Spleen (tissue), 7 donors: Measurements from ENCODE around the gene UGT1A7.

Experiments
- CTCF ChIP-seq, 11 experiments: fragments of 200-600 bp in 7 of 11; fragments of 450-650 bp in 4 of 11; sonication (generic) in 4 of 11; IDR thresholded peaks in 8 of 11; conservative IDR thresholded peaks in 3 of 11; 1 replicate in 7 of 11; 2 replicates in 4 of 11; pipeline versions ENCODE4 v1.4.0 to v1.8.0; 2016 to 2021; ENCODE audit warnings: antibody characterized with exemption in 11 of 11, inconsistent platforms in 4 of 11, mild to moderate bottlenecking in 1 of 11
- POLR2A ChIP-seq, 3 donors: fragments of 450-650 bp; IDR thresholded peaks; one replicate each; pipeline ENCODE4 v1.5.1; 2017; ENCODE audit warnings: antibody characterized with exemption in 3 of 3, mild to moderate bottlenecking in 1 of 3
- POLR2AphosphoS5 ChIP-seq, 3 donors: sonication (generic); formaldehyde crosslinking; IDR thresholded peaks; one replicate each; pipeline ENCODE4 v1.5.1; 2017; ENCODE audit warnings: antibody characterized with exemption in 3 of 3
- donor health status: DM: no; HTN: no; CAD: no; lungs with moderate emphysema.
- donor health status: DM: no; HTN: no; CAD: no.
- donor health status: DM: no; HTN: no; CAD: no.

- TF ChIP-seq CTCF (IDR thresholded peaks at IDR 0.05 in 8 of 11, conservative IDR thresholded peaks at IDR 0.05 in 3 of 11) (no peak), POLR2AphosphoS5 (IDR thresholded peaks at IDR 0.05) (no peak), POLR2A (IDR thresholded peaks at IDR 0.05) (no peak)
Observed at GRCh38 chr2:233740870-233741269, 59.2 kb downstream of the UGT1A7 start.
